ENCODE results near the gene PRTFDC1. TPM values are rescaled to one million over a fixed set of nuclear protein-coding genes. Genes with fewer than 3 reads are reported as not detected.
A peak's percentile ranks its signal among the peaks of the same experiment; 100 is the strongest.

Gene PRTFDC1
- total and polyA plus RNA-seq, 8 donors, result 1.2 to 21.6 (median 12.4) TPM; not detected in 1

DNA sequence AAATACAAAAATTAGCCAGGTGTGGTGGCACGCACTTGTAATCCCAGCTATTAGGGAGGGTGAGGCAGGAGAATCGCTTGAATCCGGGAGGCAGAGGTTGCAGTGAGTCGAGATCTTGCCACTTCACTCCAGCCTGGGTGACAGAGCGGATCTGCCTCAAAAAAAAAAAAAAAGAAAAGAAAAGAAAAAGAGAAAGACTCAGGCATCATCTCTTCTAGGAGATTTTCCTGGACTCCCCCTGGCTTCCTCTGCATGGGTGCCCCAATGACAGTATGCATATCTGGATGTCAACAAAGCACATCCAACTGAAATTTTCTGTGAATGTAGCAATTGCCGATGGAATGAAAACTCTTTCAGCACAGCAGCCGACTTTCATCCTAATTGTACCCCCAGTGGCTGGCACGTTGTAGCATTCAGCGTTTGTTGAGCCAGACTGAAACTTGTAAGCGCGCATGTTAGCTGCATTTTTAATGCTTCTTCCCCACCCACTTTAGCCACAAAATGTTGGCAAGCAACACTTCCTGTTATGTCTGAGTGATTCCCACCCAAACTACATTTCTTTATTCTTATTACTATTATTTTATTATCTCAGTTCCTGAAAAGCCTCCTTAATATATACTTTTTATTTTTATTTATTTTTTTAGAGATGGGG, 70.2 kb downstream of the PRTFDC1 start:
- Histone ChIP-seq H3K4me3 (no peak overlapping the region), H3K27me3 (no peaks in the 10 kb centered on the region), H3K27ac (no peak overlapping the region), H3K36me3 (no peaks in the 10 kb centered on the region), H3K4me1 (peaks cover 0 to 11% (median 0%) of the 10 kb centered on the region in 4 donors), H3K9me3 (no peaks in the 10 kb centered on the region)
- 69 to 79% (median 75%) methylated on average over 11 of the region's 11 CpGs for WGBS, 5 donors
- intact Hi-C loops (cut with DNase I; ENCODE audit: low total_unique reads), result no loop called here
- TF ChIP-seq, protein P1, sequence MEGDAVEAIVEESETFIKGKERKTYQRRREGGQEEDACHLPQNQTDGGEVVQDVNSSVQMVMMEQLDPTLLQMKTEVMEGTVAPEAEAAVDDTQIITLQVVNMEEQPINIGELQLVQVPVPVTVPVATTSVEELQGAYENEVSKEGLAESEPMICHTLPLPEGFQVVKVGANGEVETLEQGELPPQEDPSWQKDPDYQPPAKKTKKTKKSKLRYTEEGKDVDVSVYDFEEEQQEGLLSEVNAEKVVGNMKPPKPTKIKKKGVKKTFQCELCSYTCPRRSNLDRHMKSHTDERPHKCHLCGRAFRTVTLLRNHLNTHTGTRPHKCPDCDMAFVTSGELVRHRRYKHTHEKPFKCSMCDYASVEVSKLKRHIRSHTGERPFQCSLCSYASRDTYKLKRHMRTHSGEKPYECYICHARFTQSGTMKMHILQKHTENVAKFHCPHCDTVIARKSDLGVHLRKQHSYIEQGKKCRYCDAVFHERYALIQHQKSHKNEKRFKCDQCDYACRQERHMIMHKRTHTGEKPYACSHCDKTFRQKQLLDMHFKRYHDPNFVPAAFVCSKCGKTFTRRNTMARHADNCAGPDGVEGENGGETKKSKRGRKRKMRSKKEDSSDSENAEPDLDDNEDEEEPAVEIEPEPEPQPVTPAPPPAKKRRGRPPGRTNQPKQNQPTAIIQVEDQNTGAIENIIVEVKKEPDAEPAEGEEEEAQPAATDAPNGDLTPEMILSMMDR (IDR thresholded peaks at IDR 0.05), result no peak
- TF ChIP-seq POLR2A (IDR thresholded peaks at IDR 0.05), result no peak
- no peak for TF ChIP-seq EP300 (IDR thresholded peaks at IDR 0.05)
- TF ChIP-seq POLR2AphosphoS5 (IDR thresholded peaks at IDR 0.05), result no peak
- DNase-seq, result peak in 1 of 2 donors; percentile 53

DNA sequence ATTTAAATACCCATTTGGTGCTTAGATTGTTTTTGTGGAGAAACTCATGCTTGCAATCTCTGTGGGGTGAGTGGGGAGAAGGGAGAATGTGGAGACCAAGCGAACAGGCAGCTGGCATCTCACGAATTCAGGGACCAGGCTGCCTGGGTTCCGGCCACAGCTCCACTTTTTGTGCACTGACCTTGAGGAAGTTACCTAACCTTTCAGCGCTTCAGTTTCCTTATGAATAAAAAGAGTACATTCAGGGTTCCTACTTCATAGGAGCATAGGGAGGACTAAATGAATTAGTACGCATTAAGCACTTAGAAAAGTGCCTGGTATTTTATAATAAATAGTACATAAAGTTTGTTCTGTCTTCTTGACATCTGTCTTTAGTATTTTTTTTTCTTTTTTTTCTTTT, 72.5 kb downstream of the PRTFDC1 start:
- WGBS, 5 donors, result 83 to 96% (median 87%) methylated on average over 5 of the region's 5 CpGs

DNA sequence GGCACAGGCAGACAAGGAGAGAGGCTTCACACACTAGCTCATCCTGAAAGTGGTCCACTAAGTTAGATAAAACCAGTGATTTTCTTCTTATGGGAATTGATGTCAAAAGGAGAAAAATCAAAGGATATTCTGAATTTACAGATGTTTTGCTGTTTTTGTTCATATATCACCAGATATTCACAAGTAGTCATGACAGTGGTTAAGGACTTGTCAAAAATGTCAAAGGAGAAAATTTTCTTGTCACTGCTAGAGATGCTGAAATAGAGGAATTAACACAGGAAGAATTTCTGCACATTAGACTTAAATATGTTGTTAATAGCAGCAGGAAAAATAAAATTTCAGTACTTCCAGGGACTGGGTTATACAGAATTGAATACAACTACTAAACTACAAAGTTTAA, 78.3 kb downstream of the PRTFDC1 start:
- TF ChIP-seq EP300 (IDR thresholded peaks at IDR 0.05) (no peak), POLR2A (IDR thresholded peaks at IDR 0.05) (no peak), POLR2AphosphoS5 (IDR thresholded peaks at IDR 0.05) (no peak)
- TF ChIP-seq, protein P1 (IDR thresholded peaks at IDR 0.05), result no peak
- Histone ChIP-seq H3K4me1 (peaks cover 3 to 33% (median 22%) of the 10 kb centered on the region in 4 donors), H3K9me3 (no peaks in the 10 kb centered on the region), H3K27me3 (no peaks in the 10 kb centered on the region), H3K27ac (no peak overlapping the region), H3K36me3 (no peaks in the 10 kb centered on the region), H3K4me3 (no peak overlapping the region)
- intact Hi-C loops (cut with DNase I; ENCODE audit: low total_unique reads), result no loop called here
- DNase-seq, result no peak

More for the DNA sequence above, 72.5 kb downstream of the PRTFDC1 start:
- Histone ChIP-seq H3K4me3 (no peak overlapping the region), H3K4me1 (peaks cover 0 to 4% (median 0%) of the 10 kb centered on the region in 4 donors), H3K27me3 (no peaks in the 10 kb centered on the region), H3K9me3 (no peaks in the 10 kb centered on the region), H3K36me3 (no peaks in the 10 kb centered on the region), H3K27ac (no peak overlapping the region)
- TF ChIP-seq EP300 (IDR thresholded peaks at IDR 0.05) (no peak), POLR2A (IDR thresholded peaks at IDR 0.05) (no peak), POLR2AphosphoS5 (IDR thresholded peaks at IDR 0.05) (no peak)
- TF ChIP-seq, protein P1 (IDR thresholded peaks at IDR 0.05), result no peak
- intact Hi-C loops (cut with DNase I; ENCODE audit: low total_unique reads), result no loop called here
- no peak for DNase-seq

DNA sequence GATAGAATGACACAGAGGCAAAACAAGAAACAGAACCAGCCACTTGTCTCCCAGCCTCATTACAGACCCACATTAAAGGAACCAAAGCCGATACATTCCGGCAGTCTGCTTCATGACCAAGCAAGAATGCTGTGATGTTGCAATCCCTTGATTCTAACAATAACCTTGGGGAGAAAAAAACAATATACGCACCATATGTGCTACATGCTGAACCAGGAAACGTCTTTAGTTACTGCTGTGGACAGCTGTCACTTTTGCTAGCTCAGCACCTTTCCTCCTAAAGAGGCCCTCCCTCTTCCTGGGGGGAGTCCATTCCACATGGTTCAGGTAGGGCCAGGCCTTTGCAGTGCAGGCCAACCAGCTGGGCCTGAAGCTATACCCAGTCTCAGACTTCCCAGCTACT, 79.1 kb downstream of the PRTFDC1 start:
- peak in 1 of 2 donors; percentile 67 for DNase-seq
- WGBS, 5 donors, result 38 to 74% (median 63%) methylated on average over 4 of the region's 4 CpGs

More for the DNA sequence above, 79.1 kb downstream of the PRTFDC1 start:
- H3K36me3 ChIP-seq, result no peaks in the 10 kb centered on the region
- H3K27me3 ChIP-seq, result no peaks in the 10 kb centered on the region
- no peak overlapping the region for H3K4me3 ChIP-seq
- H3K9me3 ChIP-seq, result no peaks in the 10 kb centered on the region
- intact Hi-C loops (cut with DNase I; ENCODE audit: low total_unique reads), result no loop called here
- H3K4me1 ChIP-seq, result peaks cover 3 to 36% (median 22%) of the 10 kb centered on the region in 4 donors
- TF ChIP-seq POLR2A (IDR thresholded peaks at IDR 0.05), result no peak
- TF ChIP-seq EP300 (IDR thresholded peaks at IDR 0.05), result no peak
- peak in 2 of 3 donors; percentile 8 to 36 for TF ChIP-seq POLR2AphosphoS5 (IDR thresholded peaks at IDR 0.05)
- TF ChIP-seq, protein P1 (IDR thresholded peaks at IDR 0.05), result no peak
- H3K27ac ChIP-seq, result peak overlapping the region in 4 of 5 donors; percentile 25 to 60 (median 40)
